Stimulated activated CD8-positive, alpha-beta memory T cell treated with anti-CD3 and anti-CD28 coated beads, Interleukin-7, amount 100 ng/mL, for 48 hours (primary cell): ENCODE data around the gene SEMA6C.
A peak's percentile ranks its signal among the peaks of the same experiment; 100 is the strongest.
"Not testable (repeated sequence)": the region's sequence is repeated elsewhere in the genome, so short reads cannot be mapped to it uniquely, and the experiment has no call there.

Experiments used
- DNase-seq, 2 donors: peaks; one replicate each; pipeline ENCODE4 v3.0.0-alpha.2; 2020; ENCODE audit warnings: low read depth in 1 of 2; ENCODE audit errors: extremely low read depth in 1 of 2

The SEMA6C gene, protein sequence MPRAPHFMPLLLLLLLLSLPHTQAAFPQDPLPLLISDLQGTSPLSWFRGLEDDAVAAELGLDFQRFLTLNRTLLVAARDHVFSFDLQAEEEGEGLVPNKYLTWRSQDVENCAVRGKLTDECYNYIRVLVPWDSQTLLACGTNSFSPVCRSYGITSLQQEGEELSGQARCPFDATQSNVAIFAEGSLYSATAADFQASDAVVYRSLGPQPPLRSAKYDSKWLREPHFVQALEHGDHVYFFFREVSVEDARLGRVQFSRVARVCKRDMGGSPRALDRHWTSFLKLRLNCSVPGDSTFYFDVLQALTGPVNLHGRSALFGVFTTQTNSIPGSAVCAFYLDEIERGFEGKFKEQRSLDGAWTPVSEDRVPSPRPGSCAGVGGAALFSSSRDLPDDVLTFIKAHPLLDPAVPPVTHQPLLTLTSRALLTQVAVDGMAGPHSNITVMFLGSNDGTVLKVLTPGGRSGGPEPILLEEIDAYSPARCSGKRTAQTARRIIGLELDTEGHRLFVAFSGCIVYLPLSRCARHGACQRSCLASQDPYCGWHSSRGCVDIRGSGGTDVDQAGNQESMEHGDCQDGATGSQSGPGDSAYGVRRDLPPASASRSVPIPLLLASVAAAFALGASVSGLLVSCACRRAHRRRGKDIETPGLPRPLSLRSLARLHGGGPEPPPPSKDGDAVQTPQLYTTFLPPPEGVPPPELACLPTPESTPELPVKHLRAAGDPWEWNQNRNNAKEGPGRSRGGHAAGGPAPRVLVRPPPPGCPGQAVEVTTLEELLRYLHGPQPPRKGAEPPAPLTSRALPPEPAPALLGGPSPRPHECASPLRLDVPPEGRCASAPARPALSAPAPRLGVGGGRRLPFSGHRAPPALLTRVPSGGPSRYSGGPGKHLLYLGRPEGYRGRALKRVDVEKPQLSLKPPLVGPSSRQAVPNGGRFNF

GRCh38 chr1:151146412-151147131 is at the start of gene SEMA6C:
Gene SEMA6C (minus strand): TSS chr1:151146631. CDS start chr1:151142621, 4,010 bp downstream.
- DNase-seq, result peak; percentile 78 to 85

DNA sequence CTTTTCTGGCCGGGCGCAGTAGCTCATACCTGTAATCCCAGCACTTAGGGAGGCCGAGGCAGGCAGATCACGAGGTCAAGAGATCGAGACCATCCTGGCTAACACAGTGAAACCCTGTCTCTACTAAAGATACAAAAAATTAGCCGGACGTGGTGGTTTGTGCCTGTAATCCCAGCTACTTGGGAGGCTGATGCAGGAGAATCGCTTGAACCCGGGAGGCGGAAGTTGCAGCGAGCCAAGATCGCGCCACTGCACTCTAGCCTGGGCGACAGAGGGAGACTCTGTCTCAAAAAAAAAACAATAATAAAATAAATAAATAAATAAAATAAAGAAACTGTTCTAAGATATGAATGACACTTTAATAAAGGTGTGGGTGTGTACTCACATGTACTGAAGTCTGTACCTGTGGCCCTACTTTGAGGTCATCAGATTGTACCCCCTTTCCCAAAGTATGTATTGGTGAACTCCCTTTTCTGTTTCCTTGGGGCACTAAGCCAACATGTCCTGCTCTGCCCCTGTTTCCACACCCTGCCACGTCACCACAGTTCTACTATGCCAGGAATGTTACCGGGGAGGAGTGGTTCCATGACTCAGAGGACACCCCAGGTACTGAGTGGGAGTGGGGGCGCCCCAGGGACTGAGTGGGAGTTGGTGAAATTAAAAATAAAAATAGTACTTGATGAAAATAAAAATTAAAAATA is 48.6 kb upstream of the SEMA6C start:
- not testable (repeated sequence) for DNase-seq

GRCh38 chr1:151193856-151194255 is 47.4 kb upstream of the SEMA6C start:
- no peak for DNase-seq

- DNase-seq, result no peak
These were observed 46.9 kb upstream of the SEMA6C start for GRCh38 chr1:151193304-151193703.

GRCh38 chr1:151192047-151192446 is 45.6 kb upstream of the SEMA6C start:
- no peak for DNase-seq

DNA sequence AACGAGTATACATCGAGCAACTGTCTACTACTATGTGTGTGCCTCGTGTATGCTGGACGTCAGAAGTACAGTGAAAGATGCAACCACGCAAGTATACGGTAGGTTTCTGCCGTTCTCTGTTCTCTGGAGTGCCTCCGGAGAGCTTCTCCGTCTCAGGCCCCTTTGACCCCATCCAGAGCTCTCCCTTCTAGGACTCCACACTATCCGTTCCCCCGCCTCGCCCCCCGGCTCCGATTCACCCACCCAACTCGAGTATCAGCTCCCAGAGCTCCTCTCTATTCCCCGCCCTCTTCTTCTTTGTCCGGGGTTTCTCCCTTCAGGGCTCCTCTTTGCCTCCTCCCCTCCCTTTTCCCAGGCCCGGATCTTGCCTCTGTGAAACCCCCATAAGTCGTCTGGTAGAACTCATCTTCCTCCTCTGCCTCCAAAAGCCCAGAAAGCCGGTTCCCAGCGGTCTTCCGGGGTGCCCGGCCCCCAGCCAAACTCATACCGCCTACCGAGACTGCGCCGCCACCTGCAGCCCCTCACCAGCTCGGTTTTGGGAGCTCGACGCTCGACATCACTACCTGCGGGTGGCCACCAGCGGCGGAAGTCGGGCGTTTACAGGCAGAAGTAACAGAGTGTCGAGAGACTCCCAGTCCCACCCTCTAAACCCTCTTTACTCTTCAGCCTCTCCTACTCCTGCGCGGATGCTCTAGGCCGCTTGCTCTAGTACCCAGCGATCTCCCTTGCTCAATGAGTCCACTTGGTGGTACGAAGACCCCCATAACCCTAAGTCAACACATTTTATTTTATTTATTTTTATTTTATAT is 43.4 kb upstream of the SEMA6C start, which contains the start of gene VPS72:
Gene VPS72 (minus strand): TSS at position 561 of the 809 bp plus-strand sequence. CDS start 76 bp downstream, at position 485.
- DNase-seq, result peak; percentile 72 to 82

DNA sequence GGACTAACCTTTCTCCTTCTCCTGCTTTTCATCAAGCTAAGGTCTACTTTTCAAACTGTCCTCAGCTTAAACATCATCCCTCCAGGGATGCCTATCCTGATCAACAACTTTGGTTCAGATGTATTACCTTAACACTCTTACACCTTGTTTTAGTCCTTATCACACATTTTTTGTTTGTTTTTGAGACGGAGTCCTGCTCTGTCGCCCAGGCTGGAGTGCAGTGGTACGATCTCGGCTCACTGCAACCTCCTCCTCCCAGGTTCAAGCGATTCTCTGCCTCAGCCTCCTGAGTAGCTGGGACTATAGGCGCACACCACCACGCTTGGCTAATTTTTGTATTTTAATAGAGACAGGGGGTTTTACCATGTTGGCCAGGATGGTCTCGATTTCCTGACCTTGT is 42.2 kb upstream of the SEMA6C start:
- not testable (repeated sequence) for DNase-seq

DNA sequence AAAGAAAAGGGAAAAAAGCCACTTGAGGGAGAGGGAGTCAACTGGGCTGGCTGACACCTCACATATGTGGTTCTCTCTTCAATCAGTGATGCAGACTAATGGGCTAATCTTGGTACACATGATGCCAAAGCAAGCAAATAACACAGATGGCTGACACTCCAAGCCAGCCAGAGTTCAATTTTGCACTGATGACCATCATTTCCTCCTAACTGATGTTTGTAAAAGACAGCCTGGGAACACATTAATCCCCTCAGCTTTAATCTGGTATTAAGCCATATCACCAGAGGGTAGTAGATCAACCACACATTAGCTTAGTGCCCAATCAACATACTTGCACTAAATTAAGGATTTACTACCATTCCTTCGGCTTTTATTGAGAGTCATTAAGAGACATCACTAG is 40.8 kb upstream of the SEMA6C start:
- no peak for DNase-seq

DNA sequence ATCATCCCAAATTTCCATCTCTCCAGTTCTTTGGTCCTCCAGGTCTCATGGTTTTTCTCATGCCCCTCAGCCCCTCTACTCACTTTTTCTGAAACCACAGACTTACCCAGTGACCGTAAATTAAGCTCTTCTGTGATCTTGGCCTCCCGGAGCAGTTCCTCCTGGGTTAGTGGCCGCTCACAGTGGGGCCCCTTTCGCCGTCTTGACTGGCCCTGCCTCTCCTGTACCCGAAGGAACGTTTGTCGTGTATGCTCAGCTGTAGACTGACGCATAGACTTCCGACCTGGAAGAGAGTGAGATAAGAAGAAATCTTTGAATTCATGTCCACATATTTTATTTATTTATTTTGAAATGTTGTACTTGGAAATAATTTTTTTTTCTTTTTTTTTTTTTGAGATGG is 37.8 kb upstream of the SEMA6C start:
- no peak for DNase-seq

DNA sequence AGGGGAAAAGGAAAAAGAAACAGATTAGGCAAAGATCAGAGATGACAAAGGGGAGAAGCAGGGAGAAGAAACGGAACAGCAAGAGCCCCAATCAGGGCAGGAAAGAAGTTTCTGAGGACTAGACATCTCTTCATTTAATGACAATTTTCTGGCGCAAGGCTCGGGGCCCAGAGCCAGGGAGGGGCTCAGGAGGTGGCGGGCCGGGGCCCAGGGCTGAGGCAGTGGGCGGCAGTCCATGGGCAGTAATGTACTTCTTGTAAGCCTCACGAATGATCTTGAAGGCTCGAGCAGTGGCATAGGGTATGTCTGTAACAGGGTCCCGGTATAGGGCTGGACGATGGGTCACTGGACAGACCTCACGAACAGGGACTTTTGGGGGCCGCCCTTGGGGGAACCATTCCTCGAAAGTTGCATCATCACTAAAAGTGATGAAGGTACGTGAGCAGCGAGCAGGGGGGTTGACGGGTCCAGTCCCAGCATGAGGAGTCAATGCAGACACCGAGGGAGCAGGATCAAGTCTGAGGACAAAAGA is 30.1 kb upstream of the SEMA6C start:
- no peak for DNase-seq

DNA sequence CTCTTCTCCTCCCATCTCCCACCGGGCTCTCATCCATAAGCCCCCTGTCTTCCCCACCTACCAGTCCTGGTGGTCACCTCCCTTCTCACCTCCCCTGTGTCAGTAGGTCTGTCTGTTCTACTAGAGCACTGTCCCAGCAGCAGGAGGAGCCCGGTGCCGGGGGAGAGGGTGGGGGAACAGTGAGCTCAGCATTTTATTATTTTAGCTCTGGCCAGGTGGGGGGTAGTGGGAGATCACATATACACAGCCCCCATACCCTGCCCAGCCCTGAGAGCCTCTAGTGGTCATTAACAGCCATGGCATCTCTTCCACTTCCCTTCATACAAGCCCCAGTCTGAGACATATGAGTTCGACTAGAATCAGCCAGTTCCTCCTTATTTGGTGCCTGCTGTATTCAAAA is 29.4 kb upstream of the SEMA6C start, which contains the start of gene TMOD4:
Gene TMOD4 (minus strand): TSS at position 119 of the 400 bp plus-strand sequence. CDS start 1,106 bp downstream, outside the sequence.
- DNase-seq, result no peak

- no peak for DNase-seq
These were observed 28.8 kb upstream of the SEMA6C start for GRCh38 chr1:151175041-151175741.

DNA sequence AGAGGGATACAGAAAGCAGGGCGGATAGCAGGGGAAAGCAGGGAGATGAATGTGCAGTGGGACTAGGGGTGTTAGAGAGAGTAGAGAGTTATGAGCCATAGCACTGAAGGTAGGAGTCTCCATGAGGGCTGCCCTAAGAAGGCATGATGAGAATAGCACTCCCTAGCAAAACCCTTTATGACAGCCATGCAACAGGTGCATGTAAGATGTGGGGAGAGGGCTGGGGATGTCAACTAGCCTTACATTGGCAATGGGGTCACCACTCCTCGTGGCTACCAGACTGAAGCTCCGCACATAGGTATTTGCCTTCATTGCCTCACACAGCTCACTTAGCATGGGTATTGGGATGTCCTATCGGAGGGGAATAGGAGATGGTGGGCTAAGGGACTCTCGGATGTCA is 24.8 kb upstream of the SEMA6C start:
- DNase-seq, result no peak

DNA sequence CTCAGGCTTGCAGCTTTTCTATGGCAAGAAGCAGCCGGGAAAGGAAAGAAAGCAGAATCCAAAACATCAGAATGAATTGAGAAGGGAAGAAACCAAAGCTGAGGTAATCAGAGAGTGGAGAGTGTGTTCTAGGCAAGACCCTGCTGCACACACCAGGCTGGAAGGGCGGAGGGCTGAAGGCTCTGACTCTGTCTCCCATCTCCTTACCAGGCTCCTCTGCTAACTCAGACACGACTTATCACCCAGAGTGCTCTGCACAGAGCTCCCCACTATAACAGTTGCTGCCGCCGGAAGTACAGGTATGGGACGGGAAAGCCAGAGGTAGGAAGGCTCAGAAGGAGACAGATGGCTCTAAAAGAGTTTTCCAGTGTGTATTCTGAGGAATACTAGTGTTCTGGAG is 20.7 kb upstream of the SEMA6C start:
- DNase-seq, result no peak

GRCh38 chr1:151166505-151166956 is 20.1 kb upstream of the SEMA6C start:
- no peak for DNase-seq

DNA sequence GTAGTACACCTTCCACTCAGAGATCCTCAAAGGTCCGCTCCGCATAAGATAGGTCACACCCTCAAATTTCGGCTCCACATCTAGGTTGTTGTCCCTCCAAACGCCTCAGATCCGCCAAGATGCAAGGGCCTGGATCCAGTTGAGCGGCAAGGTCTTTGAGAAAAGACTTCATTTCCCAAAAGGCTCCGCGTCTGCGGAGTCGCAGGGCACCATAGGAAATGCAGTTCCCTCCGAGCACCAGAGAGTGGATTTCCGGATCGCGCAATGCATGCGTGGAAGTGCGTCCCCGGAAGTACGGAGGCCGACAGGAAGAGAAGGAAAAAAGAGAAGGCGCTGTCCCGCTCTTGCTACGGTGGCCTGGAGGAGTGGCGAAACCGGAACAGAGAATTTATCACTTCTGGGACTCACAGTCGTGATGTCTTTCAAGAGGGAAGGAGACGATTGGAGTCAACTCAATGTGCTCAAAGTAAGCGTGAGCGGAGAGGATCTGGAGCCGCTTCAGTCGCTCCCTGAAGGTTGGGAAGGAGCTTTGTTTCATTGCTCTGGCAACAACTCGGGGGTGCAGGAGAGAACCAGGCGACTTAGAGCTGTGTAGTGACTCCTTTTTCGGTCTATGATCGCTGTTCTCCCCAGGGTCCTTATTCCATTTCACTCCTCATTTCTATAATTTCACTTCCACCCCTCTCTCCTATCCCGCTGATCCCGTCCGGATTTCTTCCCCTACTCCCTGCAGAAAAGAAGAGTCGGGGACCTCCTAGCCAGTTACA is 19.5 kb upstream of the SEMA6C start, which contains the start of the genes LYSMD1 and SCNM1:
Gene LYSMD1 (minus strand): TSS at position 165 of the 767 bp plus-strand sequence. CDS start 644 bp downstream, outside the sequence.
Gene SCNM1 (plus strand): TSS at position 407 of the 767 bp plus-strand sequence. CDS start 9 bp downstream, at position 416.
- peak; percentile 89 to 94 for DNase-seq

DNA sequence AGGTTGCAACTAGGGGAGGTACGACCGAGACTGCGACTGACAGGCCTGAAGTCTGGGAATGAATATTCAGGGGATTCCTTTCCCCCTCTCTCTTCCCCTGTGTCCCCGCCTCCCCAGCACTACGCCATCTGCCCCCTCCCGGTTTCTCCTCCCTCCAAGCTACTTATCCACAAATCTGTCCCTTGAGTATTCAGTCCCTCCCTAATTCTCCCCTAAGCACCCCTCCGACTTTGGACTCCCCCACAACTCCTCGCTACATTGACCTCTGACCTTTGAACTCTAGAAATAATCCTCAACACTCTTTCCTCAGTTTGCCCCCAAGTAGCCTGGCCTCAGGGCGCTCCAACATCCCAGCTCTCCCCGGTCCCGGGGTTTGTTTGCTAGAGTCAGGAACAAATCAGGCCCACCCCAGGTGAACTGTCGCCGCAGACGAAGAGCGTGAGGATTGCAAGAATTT is 18.9 kb upstream of the SEMA6C start:
- DNase-seq, result no peak
